ENCODE measurements around the gene PRSS8.
"Not testable (repeated sequence)": the region's sequence is repeated elsewhere in the genome, so short reads cannot be mapped to it uniquely, and the experiment has no call there.

The PRSS8 gene

GRCh38 chr16:31108035-31108793 lies 27.3 kb downstream of the PRSS8 start, which contains the start of gene BCKDK:
Gene BCKDK (plus strand): TSS chr16:31108386. CDS start chr16:31109224, 838 bp downstream.
- H3K36me3 Mint-ChIP-seq (ENCODE audit: low read depth): peaks cover 22% of the 10 kb centered on the region
- peaks cover 13% of the 10 kb centered on the region for H3K4me1 Mint-ChIP-seq
- TF ChIP-seq CTCF (IDR thresholded peaks at IDR 0.05; ENCODE audit: unreplicated experiment in 3 of 3): no peak
- H3K27me3 Mint-ChIP-seq (ENCODE audit: low read depth): no peaks in the 10 kb centered on the region
- H3K9me3 Mint-ChIP-seq: no peaks in the 10 kb centered on the region
- H3K27ac Mint-ChIP-seq: peak within 1 kb of the TSS in 2 of 3 experiments; percentile 68 to 91
- H3K4me3 Mint-ChIP-seq: peak within 1 kb of the TSS; percentile 88 to 90 (median 88)

GRCh38 chr16:31107465-31107867 lies 28.1 kb downstream of the PRSS8 start:
- Mint-ChIP-seq H3K27ac (peak overlapping the region in 2 of 3 experiments; percentile 35 to 91), H3K9me3 (no peaks in the 10 kb centered on the region), H3K4me1 (peaks cover 13% of the 10 kb centered on the region)

DNA sequence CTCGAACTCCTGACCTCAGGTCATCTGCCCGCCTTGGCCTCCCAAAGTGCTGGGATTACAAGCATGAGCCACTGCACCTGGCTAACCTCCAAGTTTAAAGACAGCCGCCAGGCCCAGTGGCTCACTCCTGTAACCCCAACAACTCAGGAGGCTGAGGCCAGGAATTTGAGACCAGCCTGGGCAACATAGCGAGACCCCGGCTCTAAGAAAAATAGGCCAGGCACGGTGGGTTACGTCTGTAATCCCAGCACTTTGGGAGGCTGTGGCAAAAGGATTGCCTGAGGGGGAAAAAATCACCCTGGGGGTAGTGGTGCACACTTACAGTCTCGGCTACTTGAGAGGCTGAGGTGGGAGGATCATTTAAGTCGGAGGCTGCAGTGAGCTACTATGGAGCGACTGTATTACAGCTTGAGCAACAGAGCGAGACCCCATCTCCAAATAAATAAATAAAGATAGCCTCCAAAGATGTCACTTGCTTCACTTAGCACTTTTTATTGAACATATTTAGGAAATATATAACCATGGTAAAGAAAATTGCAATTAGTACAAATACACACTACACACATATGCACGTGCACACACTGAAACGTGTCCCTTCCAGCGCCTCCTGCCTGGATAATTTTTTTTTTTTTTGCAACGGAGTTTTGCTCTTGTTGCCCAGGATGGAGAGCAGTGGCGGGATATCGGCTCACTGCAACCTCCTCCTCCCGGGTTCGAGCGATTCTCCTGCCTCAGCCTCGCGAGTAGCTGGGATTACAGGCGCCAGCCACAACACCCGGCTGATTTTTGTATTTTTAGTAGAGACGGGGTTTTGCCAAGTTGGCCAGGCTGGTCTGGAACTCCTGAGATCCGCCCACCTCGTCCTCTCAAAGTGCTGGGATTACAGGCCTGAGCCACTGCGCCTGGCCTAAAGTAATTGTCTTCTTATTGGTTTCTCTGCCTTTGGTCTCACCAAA lies 28.7 kb downstream of the PRSS8 start:
- peaks cover 16% of the 10 kb centered on the region for H3K36me3 Mint-ChIP-seq (ENCODE audit: low read depth)
- no peaks in the 10 kb centered on the region for H3K27me3 Mint-ChIP-seq (ENCODE audit: low read depth)
- no peaks in the 10 kb centered on the region for H3K9me3 Mint-ChIP-seq
- peak overlapping the region; percentile 82 to 90 (median 88) for H3K4me3 Mint-ChIP-seq
- H3K4me1 Mint-ChIP-seq: peaks cover 13% of the 10 kb centered on the region
- TF ChIP-seq CTCF (IDR thresholded peaks at IDR 0.05; ENCODE audit: unreplicated experiment in 3 of 3): no peak
- H3K27ac Mint-ChIP-seq: peak overlapping the region in 2 of 3 experiments; percentile 35 to 91

More at GRCh38 chr16:31107465-31107867, 28.1 kb downstream of the PRSS8 start:
- Mint-ChIP-seq H3K36me3 (ENCODE audit: low read depth) (peaks cover 19% of the 10 kb centered on the region), H3K4me3 (peak overlapping the region; percentile 82 to 90 (median 88)), H3K27me3 (ENCODE audit: low read depth) (no peaks in the 10 kb centered on the region)
- TF ChIP-seq CTCF (IDR thresholded peaks at IDR 0.05; ENCODE audit: unreplicated experiment in 3 of 3): no peak

DNA sequence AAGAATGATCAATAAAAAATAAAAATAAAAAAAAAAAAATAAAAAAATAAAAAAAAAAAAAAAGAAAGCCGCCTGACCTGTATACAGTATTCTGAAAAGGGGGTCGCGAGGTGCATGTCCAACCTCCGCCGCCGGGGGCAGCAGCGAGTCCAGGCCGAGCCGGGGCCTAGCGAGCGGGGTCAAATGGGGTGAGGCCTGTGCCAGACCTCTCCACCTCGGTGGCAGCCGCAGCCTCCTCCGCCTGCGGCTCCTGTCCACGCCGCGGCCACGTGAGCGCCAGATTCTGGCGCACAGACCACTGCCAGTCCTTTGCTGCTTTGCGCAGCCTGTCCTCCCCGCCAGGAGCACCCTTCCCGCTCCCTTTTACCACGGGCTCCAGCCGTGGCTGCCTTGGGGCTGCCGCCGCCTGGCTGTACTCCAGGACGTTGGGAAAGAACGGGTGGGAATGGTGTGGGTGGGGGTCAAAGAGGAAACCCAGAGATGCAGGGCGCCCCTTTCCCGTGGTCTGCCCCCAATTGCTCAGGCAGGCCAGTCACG lies 29.8 kb downstream of the PRSS8 start:
- H3K9me3 Mint-ChIP-seq: no peaks in the 10 kb centered on the region

DNA sequence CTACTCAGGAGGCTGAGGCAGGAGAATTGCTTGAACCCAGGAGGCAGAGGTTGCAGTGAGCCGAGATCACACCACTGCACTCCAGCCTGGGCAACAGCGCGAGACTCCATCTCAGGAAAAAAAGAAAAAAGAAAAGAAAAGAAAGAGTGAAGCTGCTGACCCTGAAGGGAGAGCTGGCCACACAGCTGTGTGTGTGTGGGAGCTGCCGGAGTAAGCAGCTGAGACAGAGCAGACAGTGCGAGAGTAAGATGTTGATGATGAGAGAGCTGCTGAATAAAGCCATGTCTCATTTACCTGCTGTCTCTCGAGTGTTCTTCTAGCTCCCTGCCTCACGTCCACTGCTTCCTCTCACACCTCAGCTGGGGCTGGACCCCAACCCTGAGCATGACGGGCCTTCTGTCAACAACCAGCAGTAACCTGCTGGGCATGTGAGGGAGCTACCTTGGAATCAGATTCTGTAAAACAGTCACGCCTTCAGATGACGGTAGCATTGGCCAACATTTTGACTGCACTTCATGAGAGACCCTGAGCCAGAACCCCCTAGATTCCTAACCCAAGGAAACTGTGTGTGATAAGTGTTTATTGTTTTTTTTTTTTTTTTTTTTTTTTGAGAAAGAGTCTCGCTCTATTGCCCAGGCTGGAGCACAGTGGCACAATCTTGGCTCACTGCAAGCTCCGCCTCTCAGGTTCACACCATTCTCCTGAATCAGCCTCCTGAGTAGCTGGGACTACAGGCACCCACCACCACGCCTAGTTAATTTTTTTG lies 34.5 kb downstream of the PRSS8 start:
- not testable (repeated sequence) for H3K27me3 Mint-ChIP-seq (ENCODE audit: low read depth); H3K9me3 Mint-ChIP-seq; H3K36me3 Mint-ChIP-seq (ENCODE audit: low read depth); H3K4me1 Mint-ChIP-seq
- peak overlapping the region in 1 of 3 experiments; percentile 42 for H3K4me3 Mint-ChIP-seq
- H3K27ac Mint-ChIP-seq: peak overlapping the region; percentile 71 to 98 (median 92)

More for the DNA sequence above, 29.8 kb downstream of the PRSS8 start:
- TF ChIP-seq CTCF (IDR thresholded peaks at IDR 0.05; ENCODE audit: unreplicated experiment in 3 of 3): peak; percentile 66 to 76 (median 71)
- Mint-ChIP-seq H3K27me3 (ENCODE audit: low read depth) (no peaks in the 10 kb centered on the region), H3K36me3 (ENCODE audit: low read depth) (peaks cover 10% of the 10 kb centered on the region), H3K4me1 (peaks cover 16% of the 10 kb centered on the region), H3K4me3 (peak overlapping the region; percentile 41 to 67 (median 57)), H3K27ac (no peak overlapping the region)

Data from nephron (organoid).